ENCODE results near the gene BFSP1. TPM values are rescaled to one million over a fixed set of nuclear protein-coding genes. Genes with fewer than 3 reads are reported as not detected.

The BFSP1 gene
- total RNA-seq, 4 donors from 2014 or later, result 0.57 to 2.5 TPM; not detected in 2

DNA sequence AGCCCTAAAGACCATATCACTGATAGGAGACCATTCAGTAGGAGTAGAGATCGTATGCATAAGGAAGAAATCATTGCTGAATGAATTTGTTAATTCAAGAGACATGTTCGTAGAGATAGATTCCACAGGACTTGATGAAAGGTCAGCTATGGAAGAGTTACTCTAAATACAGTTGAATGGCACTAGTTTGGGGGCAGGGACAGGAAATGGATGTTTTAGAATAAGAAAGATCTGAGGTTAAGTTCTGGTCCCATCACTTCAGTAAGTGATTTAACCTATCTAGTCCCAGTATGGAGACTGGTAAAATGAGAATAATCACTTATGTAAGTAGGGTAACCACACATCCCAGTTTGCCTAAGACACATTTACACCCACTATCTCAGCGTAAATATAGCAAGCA lies 2.9 kb upstream of the BFSP1 start:
- Histone ChIP-seq H3K36me3 (no peaks in the 10 kb centered on the region), H3K27me3 (no peaks in the 10 kb centered on the region), H3K27ac (no peak overlapping the region), H3K4me3 (no peak overlapping the region), H3K9me3 (no peaks in the 10 kb centered on the region), H3K4me1 (peaks cover 0 to 13% (median 4%) of the 10 kb centered on the region in 4 donors)
- DNase-seq, result no peak
- TF ChIP-seq, protein P1, sequence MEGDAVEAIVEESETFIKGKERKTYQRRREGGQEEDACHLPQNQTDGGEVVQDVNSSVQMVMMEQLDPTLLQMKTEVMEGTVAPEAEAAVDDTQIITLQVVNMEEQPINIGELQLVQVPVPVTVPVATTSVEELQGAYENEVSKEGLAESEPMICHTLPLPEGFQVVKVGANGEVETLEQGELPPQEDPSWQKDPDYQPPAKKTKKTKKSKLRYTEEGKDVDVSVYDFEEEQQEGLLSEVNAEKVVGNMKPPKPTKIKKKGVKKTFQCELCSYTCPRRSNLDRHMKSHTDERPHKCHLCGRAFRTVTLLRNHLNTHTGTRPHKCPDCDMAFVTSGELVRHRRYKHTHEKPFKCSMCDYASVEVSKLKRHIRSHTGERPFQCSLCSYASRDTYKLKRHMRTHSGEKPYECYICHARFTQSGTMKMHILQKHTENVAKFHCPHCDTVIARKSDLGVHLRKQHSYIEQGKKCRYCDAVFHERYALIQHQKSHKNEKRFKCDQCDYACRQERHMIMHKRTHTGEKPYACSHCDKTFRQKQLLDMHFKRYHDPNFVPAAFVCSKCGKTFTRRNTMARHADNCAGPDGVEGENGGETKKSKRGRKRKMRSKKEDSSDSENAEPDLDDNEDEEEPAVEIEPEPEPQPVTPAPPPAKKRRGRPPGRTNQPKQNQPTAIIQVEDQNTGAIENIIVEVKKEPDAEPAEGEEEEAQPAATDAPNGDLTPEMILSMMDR (IDR thresholded peaks at IDR 0.05), result no peak
- no peak for TF ChIP-seq POLR2A (IDR thresholded peaks at IDR 0.05)

DNA sequence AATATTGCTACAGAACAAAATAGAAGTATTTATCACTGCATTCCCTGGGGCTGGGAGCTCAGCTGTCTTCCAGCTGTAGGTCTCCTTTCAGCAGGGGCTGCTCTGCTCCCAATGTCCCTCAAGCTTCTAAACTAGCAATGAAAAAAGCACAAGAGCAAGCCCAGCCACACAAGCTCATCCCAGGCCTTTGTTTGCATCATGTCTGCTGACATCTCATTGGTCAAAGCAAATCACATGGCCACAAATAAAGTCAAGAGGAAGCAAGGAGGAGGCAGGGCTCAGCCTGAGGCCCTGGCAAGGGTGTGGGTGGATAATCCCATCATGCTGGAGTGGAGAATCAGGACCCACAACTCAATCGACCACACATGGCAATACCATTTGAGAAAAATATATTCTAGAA lies 2.2 kb upstream of the BFSP1 start:
- DNase-seq, result no peak
- no peak for TF ChIP-seq POLR2A (IDR thresholded peaks at IDR 0.05)
- TF ChIP-seq, protein P1 (IDR thresholded peaks at IDR 0.05), result no peak
- Histone ChIP-seq H3K27me3 (no peaks in the 10 kb centered on the region), H3K27ac (no peak overlapping the region), H3K36me3 (no peaks in the 10 kb centered on the region), H3K4me1 (peaks cover 0 to 13% (median 4%) of the 10 kb centered on the region in 4 donors), H3K4me3 (no peak overlapping the region), H3K9me3 (no peaks in the 10 kb centered on the region)

DNA sequence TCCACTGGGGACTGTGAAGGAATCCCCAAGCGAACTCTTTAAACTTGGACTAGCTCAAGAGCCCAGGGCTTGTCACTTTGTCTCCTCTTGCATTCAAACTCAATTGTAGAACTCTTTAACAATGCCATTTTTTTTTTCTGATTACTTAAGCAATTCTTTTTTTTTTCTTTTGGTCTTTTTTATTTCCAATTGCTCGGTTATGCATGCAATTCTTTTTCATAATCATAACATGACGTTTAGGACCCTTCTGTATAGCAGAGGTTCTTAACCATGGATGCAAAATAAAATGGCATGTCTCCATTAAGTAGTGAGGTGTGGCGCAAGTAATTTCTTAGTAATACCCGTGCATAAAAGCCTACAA lies 466 bp upstream of the BFSP1 start:
- no peak for TF ChIP-seq POLR2A (IDR thresholded peaks at IDR 0.05)
- TF ChIP-seq, protein P1 (IDR thresholded peaks at IDR 0.05), result no peak
- no peaks in the 10 kb centered on the region for H3K9me3 ChIP-seq
- DNase-seq, result no peak
- no peaks in the 10 kb centered on the region for H3K36me3 ChIP-seq
- no peaks in the 10 kb centered on the region for H3K27me3 ChIP-seq
- H3K4me1 ChIP-seq, result peaks cover 0 to 13% (median 4%) of the 10 kb centered on the region in 4 donors
- peak overlapping the region in 3 of 4 donors; percentile 32 to 66 (median 59) for H3K4me3 ChIP-seq
- peak overlapping the region in 2 of 4 donors; percentile 9 to 70 for H3K27ac ChIP-seq

DNA sequence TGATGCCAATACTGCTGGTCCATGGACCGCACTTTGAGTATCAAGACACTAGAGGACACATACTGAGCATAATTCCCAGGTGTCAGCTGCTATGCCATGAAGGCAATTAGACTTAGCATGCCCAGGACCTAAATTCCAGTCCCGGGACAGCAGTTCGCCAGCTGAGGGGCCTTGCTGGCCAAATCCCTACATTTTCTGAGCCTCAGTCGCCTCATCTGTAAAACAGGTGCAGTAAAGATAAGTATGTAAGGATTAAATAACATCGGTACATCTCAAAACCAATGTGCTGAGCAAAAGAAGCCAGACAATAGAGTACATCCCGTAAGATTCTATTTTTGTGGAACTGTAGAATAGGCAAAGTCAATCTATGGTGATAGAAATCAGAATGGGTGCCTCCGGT lies 1.0 kb downstream of the BFSP1 start:
- H3K4me3 ChIP-seq, result no peak overlapping the region
- H3K36me3 ChIP-seq, result no peaks in the 10 kb centered on the region

DNA sequence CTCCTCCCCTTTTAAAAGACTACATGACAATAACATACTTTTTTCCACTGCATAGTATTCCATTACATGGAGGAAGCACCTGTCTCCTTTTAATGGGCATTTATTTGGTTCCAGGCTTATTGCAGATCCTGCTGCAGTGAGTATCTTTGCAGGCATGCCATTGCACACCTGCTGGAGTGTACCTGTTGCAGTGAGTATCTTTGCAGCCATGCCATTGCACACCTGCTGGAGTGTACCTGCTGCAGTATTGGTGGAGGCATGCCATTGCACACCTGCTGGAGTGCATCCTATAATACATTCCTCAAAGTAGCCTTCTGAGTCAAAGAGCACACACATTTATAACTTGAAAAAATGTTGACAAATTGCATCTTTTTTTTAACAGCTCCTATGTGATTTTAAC lies 1.6 kb downstream of the BFSP1 start:
- Histone ChIP-seq H3K27ac (no peak overlapping the region), H3K4me1 (peaks cover 0 to 13% (median 4%) of the 10 kb centered on the region in 4 donors), H3K36me3 (no peaks in the 10 kb centered on the region), H3K27me3 (no peaks in the 10 kb centered on the region), H3K9me3 (no peaks in the 10 kb centered on the region), H3K4me3 (no peak overlapping the region)
- TF ChIP-seq, protein P1 (IDR thresholded peaks at IDR 0.05), result no peak
- TF ChIP-seq POLR2A (IDR thresholded peaks at IDR 0.05), result no peak
- no peak for DNase-seq

More for the DNA sequence above, 1.0 kb downstream of the BFSP1 start:
- no peak for DNase-seq
- H3K9me3 ChIP-seq, result no peaks in the 10 kb centered on the region
- H3K4me1 ChIP-seq, result peaks cover 0 to 13% (median 4%) of the 10 kb centered on the region in 4 donors
- TF ChIP-seq, protein P1 (IDR thresholded peaks at IDR 0.05), result no peak
- TF ChIP-seq POLR2A (IDR thresholded peaks at IDR 0.05), result no peak
- H3K27me3 ChIP-seq, result no peaks in the 10 kb centered on the region
- no peak overlapping the region for H3K27ac ChIP-seq

DNA sequence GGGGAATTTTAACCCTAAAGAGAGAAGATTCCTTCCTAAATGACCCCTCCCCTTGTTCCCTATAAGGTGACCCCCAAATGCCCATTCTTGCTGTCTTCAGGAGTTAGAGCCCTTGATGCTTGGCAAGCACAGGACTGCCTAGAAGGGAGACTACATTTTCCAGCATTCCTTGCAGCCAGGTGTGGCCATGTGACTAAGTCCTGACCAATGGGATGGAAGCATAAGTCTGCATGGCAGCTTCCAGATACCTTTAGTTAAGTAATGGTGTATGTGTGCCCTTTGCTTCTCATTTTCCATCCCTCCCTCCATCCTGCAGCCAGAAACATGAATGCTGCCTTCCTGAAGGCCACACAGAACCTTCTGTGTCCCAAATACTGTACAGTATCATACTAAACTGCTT lies 5.5 kb downstream of the BFSP1 start:
- Histone ChIP-seq H3K27me3 (no peaks in the 10 kb centered on the region), H3K27ac (no peak overlapping the region), H3K36me3 (no peaks in the 10 kb centered on the region), H3K9me3 (no peaks in the 10 kb centered on the region), H3K4me3 (no peak overlapping the region), H3K4me1 (peaks cover 0 to under 1% (median under 1%) of the 10 kb centered on the region in 4 donors)
- TF ChIP-seq, protein P1 (IDR thresholded peaks at IDR 0.05), result no peak
- no peak for TF ChIP-seq POLR2A (IDR thresholded peaks at IDR 0.05)
- DNase-seq, result peak in 1 of 3 donors; percentile 53
